GM10248 (cell line): ENCODE measurements around the gene RABL6.
"Not testable (repeated sequence)": the region's sequence is repeated elsewhere in the genome, so short reads cannot be mapped to it uniquely, and the experiment has no call there.

Experiments used
- CTCF ChIA-PET: fragments of 300-600 bp; sonication (Branson Sonifier 250); formaldehyde crosslinking; extraction: SDS; loops from one replicate; lab custom pipeline; 2021; ENCODE audit warnings: antibody characterized with exemption; lab: Yijun Ruan, JAX
- POLR2A ChIA-PET: fragments of 350-650 bp; sonication (Branson Sonifier 250); formaldehyde crosslinking; extraction: SDS; loops from one replicate; lab custom pipeline; 2020; ENCODE audit warnings: antibody characterized with exemption; lab: Yijun Ruan, JAX
- DNase-seq: peaks from one replicate; pipeline ENCODE4 v3.0.0; 2012; ENCODE audit errors: extremely low spot score
- CTCF ChIP-seq: IDR thresholded peaks from 2 replicates; pipeline ENCODE4 v1.5.1; 2012; ENCODE audit warnings: mild to moderate bottlenecking, low read depth; ENCODE audit errors: extremely low read depth, missing control alignments, control extremely low read depth

The RABL6 gene

GRCh38 chr9:136832581-136832980 is 24.8 kb downstream of the RABL6 start:
- POLR2A ChIA-PET: no interaction called here
- CTCF ChIA-PET: interaction anchor here (0.8 to 3.2 kb wide), 2 partner anchors 10 to 199 kb away, joined by 3 to 14 read pairs; partner anchors contain the start of gene AJM1
- no peak for TF ChIP-seq CTCF
- DNase-seq: no peak

GRCh38 chr9:136833381-136834048 is 25.8 kb downstream of the RABL6 start:
- CTCF ChIA-PET: interaction anchor here (0.9 to 1.1 kb wide), 3 partner anchors 9 to 13 kb away, joined by 3 to 5 read pairs (median 4); partner anchors contain the start of gene AJM1
- POLR2A ChIA-PET, DNase-seq: not testable (repeated sequence)

GRCh38 chr9:136835162-136835931 is 27.6 kb downstream of the RABL6 start:
- ChIA-PET POLR2A (no interaction called here), CTCF (no interaction called here)
- no peak for TF ChIP-seq CTCF
- no peak for DNase-seq

GRCh38 chr9:136835932-136836904 is 28.5 kb downstream of the RABL6 start:
- CTCF ChIA-PET: interaction anchor here (1.4 kb wide), 1 partner anchor 260 kb away, joined by 3 read pairs; no protein-coding TSS in a partner anchor

GRCh38 chr9:136837146-136837855 is 29.6 kb downstream of the RABL6 start:
- CTCF ChIA-PET: interaction anchor here (1.4 kb wide), 1 partner anchor 259 kb away, joined by 3 read pairs; no protein-coding TSS in a partner anchor

More at GRCh38 chr9:136835932-136836904, 28.5 kb downstream of the RABL6 start:
- DNase-seq: no peak
- TF ChIP-seq CTCF: no peak
- POLR2A ChIA-PET: no interaction called here

GRCh38 chr9:136837856-136838277 is 30.1 kb downstream of the RABL6 start:
- CTCF ChIA-PET: interaction anchor here (1.4 kb wide), 1 partner anchor 258 kb away, joined by 3 read pairs; no protein-coding TSS in a partner anchor
- POLR2A ChIA-PET, DNase-seq: not testable (repeated sequence)

More at GRCh38 chr9:136837146-136837855, 29.6 kb downstream of the RABL6 start:
- POLR2A ChIA-PET: no interaction called here
- TF ChIP-seq CTCF: no peak
- no peak for DNase-seq
